ENCODE measurements around the gene CGREF1. TPM values are rescaled to one million over a fixed set of nuclear protein-coding genes. Genes with fewer than 3 reads are reported as not detected.

The CGREF1 gene
- total RNA-seq, 1 experiment from 2014 or later: 5.0 TPM

DNA sequence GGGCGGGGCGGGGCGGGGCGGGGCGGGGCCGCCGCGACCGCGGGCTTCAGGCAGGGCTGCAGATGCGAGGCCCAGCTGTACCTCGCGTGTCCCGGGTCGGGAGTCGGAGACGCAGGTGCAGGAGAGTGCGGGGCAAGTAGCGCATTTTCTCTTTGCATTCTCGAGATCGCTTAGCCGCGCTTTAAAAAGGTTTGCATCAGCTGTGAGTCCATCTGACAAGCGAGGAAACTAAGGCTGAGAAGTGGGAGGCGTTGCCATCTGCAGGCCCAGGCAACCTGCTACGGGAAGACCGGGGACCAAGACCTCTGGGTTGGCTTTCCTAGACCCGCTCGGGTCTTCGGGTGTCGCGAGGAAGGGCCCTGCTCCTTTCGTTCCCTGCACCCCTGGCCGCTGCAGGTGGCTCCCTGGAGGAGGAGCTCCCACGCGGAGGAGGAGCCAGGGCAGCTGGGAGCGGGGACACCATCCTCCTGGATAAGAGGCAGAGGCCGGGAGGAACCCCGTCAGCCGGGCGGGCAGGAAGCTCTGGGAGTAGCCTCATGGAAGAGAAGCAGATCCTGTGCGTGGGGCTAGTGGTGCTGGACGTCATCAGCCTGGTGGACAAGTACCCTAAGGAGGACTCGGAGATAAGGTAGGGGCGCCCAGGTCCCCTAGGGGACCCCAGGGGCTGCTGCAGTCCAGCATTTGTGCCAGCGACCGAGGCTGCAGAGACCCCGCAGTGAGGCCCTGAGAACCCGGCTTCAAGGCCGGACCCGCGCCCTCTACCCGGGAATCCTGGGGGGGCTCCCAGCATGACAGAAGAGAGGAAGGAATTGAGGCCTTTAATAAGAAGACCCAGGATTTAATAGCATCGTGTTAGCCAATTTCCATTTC lies 32.0 kb downstream of the CGREF1 start, which contains the start of gene KHK:
TSS of gene KHK (plus strand) at position 49 of the 870 bp plus-strand sequence. CDS start at position 537, 488 bp downstream.
- intact Hi-C loops (cut with micrococcal nuclease; ENCODE audit: unreplicated experiment): loop anchor here (1.0 kb wide), 2 partner anchors 16 to 37 kb away; partner anchors contain the start of gene OST4
- Mint-ChIP-seq H3K4me3 (ENCODE audit: unreplicated experiment) (peak within 1 kb of the TSS; percentile 89), H3K36me3 (ENCODE audit: insufficient read depth, unreplicated experiment) (no peaks in the 10 kb centered on the region), H3K9me3 (ENCODE audit: unreplicated experiment) (no peaks in the 10 kb centered on the region), H3K27me3 (ENCODE audit: insufficient read depth, unreplicated experiment) (no peaks in the 10 kb centered on the region), H3K27ac (ENCODE audit: unreplicated experiment) (peak within 1 kb of the TSS; percentile 66), H3K4me1 (ENCODE audit: low read depth, unreplicated experiment) (peaks cover 12% of the 10 kb centered on the region)
- BruUV-seq (replicated peaks): TSS peak; percentile 35
- DNase-seq: peak; percentile 75 to 76
- POLR2A ChIA-PET: interaction anchor here (0.5 to 1.3 kb wide), 7 partner anchors 9 to 206 kb away, joined by 3 to 6 read pairs (median 4); partner anchors contain the start of genes CAD, OST4 and TMEM214
- TF ChIP-seq, protein P1, sequence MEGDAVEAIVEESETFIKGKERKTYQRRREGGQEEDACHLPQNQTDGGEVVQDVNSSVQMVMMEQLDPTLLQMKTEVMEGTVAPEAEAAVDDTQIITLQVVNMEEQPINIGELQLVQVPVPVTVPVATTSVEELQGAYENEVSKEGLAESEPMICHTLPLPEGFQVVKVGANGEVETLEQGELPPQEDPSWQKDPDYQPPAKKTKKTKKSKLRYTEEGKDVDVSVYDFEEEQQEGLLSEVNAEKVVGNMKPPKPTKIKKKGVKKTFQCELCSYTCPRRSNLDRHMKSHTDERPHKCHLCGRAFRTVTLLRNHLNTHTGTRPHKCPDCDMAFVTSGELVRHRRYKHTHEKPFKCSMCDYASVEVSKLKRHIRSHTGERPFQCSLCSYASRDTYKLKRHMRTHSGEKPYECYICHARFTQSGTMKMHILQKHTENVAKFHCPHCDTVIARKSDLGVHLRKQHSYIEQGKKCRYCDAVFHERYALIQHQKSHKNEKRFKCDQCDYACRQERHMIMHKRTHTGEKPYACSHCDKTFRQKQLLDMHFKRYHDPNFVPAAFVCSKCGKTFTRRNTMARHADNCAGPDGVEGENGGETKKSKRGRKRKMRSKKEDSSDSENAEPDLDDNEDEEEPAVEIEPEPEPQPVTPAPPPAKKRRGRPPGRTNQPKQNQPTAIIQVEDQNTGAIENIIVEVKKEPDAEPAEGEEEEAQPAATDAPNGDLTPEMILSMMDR (IDR thresholded peaks at IDR 0.05; ENCODE audit: insufficient read depth in 1 of 2, low read depth in 1 of 2, low read length in 1 of 2, severe bottlenecking in 1 of 2, unreplicated experiment in 1 of 2): no peak
- Histone ChIP-seq H3K36me3 (ENCODE audit: control insufficient read depth, insufficient read depth, low read length) (no peaks in the 10 kb centered on the region), H3K9me3 (no peaks in the 10 kb centered on the region), H3K4me1 (peaks cover under 1% of the 10 kb centered on the region; the same call in 1 of the 2 replicates), H3K27me3 (replicated peaks; ENCODE audit: control insufficient read depth, insufficient read depth, low read length) (no peaks in the 10 kb centered on the region), H3K4me3 (ENCODE audit: low read depth, low read length) (peak within 1 kb of the TSS; percentile 86)
- CTCF ChIA-PET: interaction anchor here (0.6 to 2.5 kb wide), 13 partner anchors 10 to 240 kb away, joined by 3 to 11 read pairs (median 5); partner anchors contain the start of genes ABHD1, AGBL5 and OST4

DNA sequence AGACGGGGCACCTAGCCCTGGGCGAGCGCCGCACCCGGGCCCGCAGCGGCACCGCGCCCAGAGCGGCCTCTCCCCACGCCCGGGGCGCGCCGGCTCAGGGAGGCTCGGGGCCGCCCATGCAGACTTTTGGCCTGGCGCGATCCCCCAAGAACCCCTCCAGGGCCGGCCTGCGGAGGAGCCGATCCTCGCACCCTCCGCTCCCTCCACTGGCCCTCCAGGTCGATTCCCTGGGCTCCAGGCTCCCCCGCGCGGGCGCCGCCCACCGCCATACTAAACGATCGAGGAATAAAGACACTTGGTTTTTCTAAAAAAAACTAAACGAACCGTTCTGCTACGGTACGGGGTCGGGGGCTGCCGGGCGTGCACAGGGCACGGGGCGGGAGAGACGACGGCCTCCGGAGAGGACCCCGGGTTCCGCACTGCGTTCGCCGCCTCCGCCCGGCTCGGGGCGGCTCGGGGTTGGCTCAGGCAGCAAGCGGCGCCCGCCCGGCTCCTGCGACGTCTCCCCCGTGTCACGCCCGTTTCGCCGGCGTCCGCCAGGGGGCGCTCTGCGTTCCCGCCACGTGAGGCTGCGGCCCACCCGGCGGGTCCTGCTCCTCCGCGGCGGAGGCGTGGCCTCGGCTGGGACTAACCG lies 32.7 kb downstream of the CGREF1 start:
- H3K4me3 ChIP-seq (ENCODE audit: low read depth, low read length): peak overlapping the region; percentile 86
- ChIA-PET POLR2A (interaction anchor here (1.0 to 1.3 kb wide), 2 partner anchors 15 to 131 kb away, joined by 3 to 5 read pairs; partner anchors contain the start of genes CAD and OST4), CTCF (interaction anchor here (0.8 to 2.5 kb wide), 8 partner anchors 11 to 206 kb away, joined by 3 to 11 read pairs (median 4); partner anchors contain the start of genes ABHD1 and AGBL5)
- Mint-ChIP-seq H3K27me3 (ENCODE audit: insufficient read depth, unreplicated experiment) (no peaks in the 10 kb centered on the region), H3K9me3 (ENCODE audit: unreplicated experiment) (no peaks in the 10 kb centered on the region), H3K4me3 (ENCODE audit: unreplicated experiment) (peak overlapping the region; percentile 89), H3K27ac (ENCODE audit: unreplicated experiment) (peak overlapping the region; percentile 66), H3K36me3 (ENCODE audit: insufficient read depth, unreplicated experiment) (peaks cover 3% of the 10 kb centered on the region), H3K4me1 (ENCODE audit: low read depth, unreplicated experiment) (peaks cover 14% of the 10 kb centered on the region)
- peaks cover 7% of the 10 kb centered on the region for H3K4me1 ChIP-seq
- TF ChIP-seq, protein P1 (IDR thresholded peaks at IDR 0.05; ENCODE audit: insufficient read depth in 1 of 2, low read depth in 1 of 2, low read length in 1 of 2, severe bottlenecking in 1 of 2, unreplicated experiment in 1 of 2): peak; percentile 74 to 88
- H3K27me3 ChIP-seq (replicated peaks; ENCODE audit: control insufficient read depth, insufficient read depth, low read length): no peaks in the 10 kb centered on the region
- BruUV-seq (replicated peaks): no TSS peak
- intact Hi-C loops (cut with micrococcal nuclease; ENCODE audit: unreplicated experiment): loop anchor here (1.0 kb wide), 2 partner anchors 15 to 36 kb away; partner anchors contain the start of gene OST4
- H3K36me3 ChIP-seq (ENCODE audit: control insufficient read depth, insufficient read depth, low read length): no peaks in the 10 kb centered on the region
- peak; percentile 94 to 99 for DNase-seq
- no peaks in the 10 kb centered on the region for H3K9me3 ChIP-seq

DNA sequence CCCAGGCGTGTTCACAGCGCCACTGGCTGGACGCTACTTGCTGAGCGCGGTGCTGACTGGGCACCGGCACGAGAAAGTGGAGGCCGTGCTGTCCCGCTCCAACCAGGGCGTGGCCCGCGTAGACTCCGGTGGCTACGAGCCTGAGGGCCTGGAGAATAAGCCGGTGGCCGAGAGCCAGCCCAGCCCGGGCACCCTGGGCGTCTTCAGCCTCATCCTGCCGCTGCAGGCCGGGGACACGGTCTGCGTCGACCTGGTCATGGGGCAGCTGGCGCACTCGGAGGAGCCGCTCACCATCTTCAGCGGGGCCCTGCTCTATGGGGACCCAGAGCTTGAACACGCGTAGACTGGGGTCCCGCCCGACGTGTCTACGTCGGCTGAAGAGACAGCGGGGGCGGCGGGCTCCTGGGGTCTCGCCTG lies 33.2 kb downstream of the CGREF1 start:
- Histone ChIP-seq H3K4me1 (peaks cover 7% of the 10 kb centered on the region), H3K27me3 (replicated peaks; ENCODE audit: control insufficient read depth, insufficient read depth, low read length) (no peaks in the 10 kb centered on the region), H3K4me3 (ENCODE audit: low read depth, low read length) (peak overlapping the region; percentile 86), H3K9me3 (no peaks in the 10 kb centered on the region), H3K36me3 (ENCODE audit: control insufficient read depth, insufficient read depth, low read length) (no peaks in the 10 kb centered on the region)
- POLR2A ChIA-PET: no interaction called here
- TF ChIP-seq, protein P1 (IDR thresholded peaks at IDR 0.05; ENCODE audit: insufficient read depth in 1 of 2, low read depth in 1 of 2, low read length in 1 of 2, severe bottlenecking in 1 of 2, unreplicated experiment in 1 of 2): peak; percentile 15 to 70
- H3K27ac Mint-ChIP-seq (ENCODE audit: unreplicated experiment): peak overlapping the region; percentile 18
- DNase-seq: peak; percentile 67 to 74
- CTCF ChIA-PET: interaction anchor here (0.8 to 2.5 kb wide), 5 partner anchors 11 to 124 kb away, joined by 4 to 11 read pairs (median 5); partner anchors contain the start of genes AGBL5 and OST4
- peaks cover 19% of the 10 kb centered on the region for H3K4me1 Mint-ChIP-seq (ENCODE audit: low read depth, unreplicated experiment)
- peak overlapping the region; percentile 89 for H3K4me3 Mint-ChIP-seq (ENCODE audit: unreplicated experiment)
- peaks cover 6% of the 10 kb centered on the region for H3K36me3 Mint-ChIP-seq (ENCODE audit: insufficient read depth, unreplicated experiment)
- no peaks in the 10 kb centered on the region for H3K9me3 Mint-ChIP-seq (ENCODE audit: unreplicated experiment)
- H3K27me3 Mint-ChIP-seq (ENCODE audit: insufficient read depth, unreplicated experiment): no peaks in the 10 kb centered on the region
- intact Hi-C loops (cut with micrococcal nuclease; ENCODE audit: unreplicated experiment): loop anchor here (1.0 kb wide), 3 partner anchors 14 to 124 kb away; partner anchors contain the start of gene OST4
- BruUV-seq (replicated peaks): no TSS peak
